Natural killer cell (primary cell): ENCODE data around the gene NAT9. TPM values are rescaled to one million over a fixed set of nuclear protein-coding genes. Genes with fewer than 3 reads are reported as not detected.

Experiments
- ATAC-seq, 3 donors: fragments of 150-1000 bp in 2 of 3; fragments of 200-7000 bp in 1 of 3; cut with Tn5 transposase; 1 replicate in 1 of 3; 2 replicates in 2 of 3; pipeline ENCODE4 v1.10.0; 2021; ENCODE audit warnings: mild to moderate bottlenecking in 2 of 3, moderate library complexity in 2 of 3
- DNase-seq, 2 donors: peaks; one replicate each; pipeline versions ENCODE4 v3.0.0 to v3.0.0-alpha.2; 2013 to 2021; ENCODE audit warnings: mixed read lengths in 1 of 2
- H3K27ac ChIP-seq: one replicate; pipeline ENCODE4 v1.5.1; 2013; ENCODE audit warnings: mild to moderate bottlenecking, low read length
- H3K27me3 ChIP-seq: one replicate; pipeline ENCODE4 v1.6.1; 2013; ENCODE audit warnings: low read length; ENCODE audit not compliant: control insufficient read depth, insufficient read depth
- H3K36me3 ChIP-seq: one replicate; pipeline ENCODE4 v1.6.1; 2013; ENCODE audit warnings: low read length; ENCODE audit not compliant: control insufficient read depth, insufficient read depth
- H3K4me1 ChIP-seq: one replicate; pipeline ENCODE4 v1.6.1; 2013; ENCODE audit warnings: low read length; ENCODE audit not compliant: control insufficient read depth, insufficient read depth
- H3K4me3 ChIP-seq: one replicate; pipeline ENCODE4 v1.5.1; 2013; ENCODE audit warnings: low read length
- H3K9me3 ChIP-seq: one replicate; pipeline ENCODE4 v1.6.1; 2013; ENCODE audit warnings: low read length; ENCODE audit not compliant: control insufficient read depth, insufficient read depth
- H3K27ac Mint-ChIP-seq, 2 donors: one replicate each; pipeline ENCODE4 v1.8.0; 2022; ENCODE audit warnings: mild to moderate bottlenecking in 2 of 2, mixed read lengths in 2 of 2, moderate library complexity in 1 of 2
- H3K27me3 Mint-ChIP-seq, 2 donors: one replicate each; pipeline ENCODE4 v1.8.0; 2022; ENCODE audit warnings: low read depth in 2 of 2, mixed read lengths in 2 of 2
- H3K36me3 Mint-ChIP-seq: one replicate; pipeline ENCODE4 v1.8.0; 2022; ENCODE audit warnings: mixed read lengths
- H3K4me1 Mint-ChIP-seq, 2 donors: one replicate each; pipeline ENCODE4 v1.8.0; 2022; ENCODE audit warnings: mixed read lengths in 2 of 2
- H3K4me3 Mint-ChIP-seq: one replicate; pipeline ENCODE4 v1.8.0; 2022; ENCODE audit warnings: mild to moderate bottlenecking, moderate library complexity, mixed read lengths
- H3K9me3 Mint-ChIP-seq, 2 donors: one replicate each; pipeline ENCODE4 v1.8.0; 2022; ENCODE audit warnings: mixed read lengths in 2 of 2
- WGBS: methylation state at CpG from one replicate; pipeline ENCODE4 v1.1.7; 2013; ENCODE audit warnings: missing lambda C conversion rate; ENCODE audit not compliant: insufficient coverage; 5-methylcytosine and 5-hydroxymethylcytosine counted together
- intact Hi-C: fragments of 100-400 bp; cut with micrococcal nuclease; formaldehyde crosslinking; loops from one replicate; pipeline ENCODE4 v1.14.2; 2022
- total RNA-seq, 4 donors: library from RNA; stranded (reverse); fragments of 120-200 nt in 1 of 4; gene quantifications; one replicate each; pipeline versions ENCODE4 v1.2.3 to v1.2.4, GENCODE V29; 2013 to 2022
- TF ChIP-seq, protein P1 (sequence below): fragments of 200-600 bp; IDR thresholded peaks from one replicate; pipeline ENCODE4 v1.8.0; 2022; ENCODE audit warnings: antibody characterized with exemption

The NAT9 gene
- total RNA-seq, 3 donors from 2014 or later (not counting 1 experiment from before 2014, with no cell fraction given) = 20.0 to 27.2 (median 24.8) TPM

DNA sequence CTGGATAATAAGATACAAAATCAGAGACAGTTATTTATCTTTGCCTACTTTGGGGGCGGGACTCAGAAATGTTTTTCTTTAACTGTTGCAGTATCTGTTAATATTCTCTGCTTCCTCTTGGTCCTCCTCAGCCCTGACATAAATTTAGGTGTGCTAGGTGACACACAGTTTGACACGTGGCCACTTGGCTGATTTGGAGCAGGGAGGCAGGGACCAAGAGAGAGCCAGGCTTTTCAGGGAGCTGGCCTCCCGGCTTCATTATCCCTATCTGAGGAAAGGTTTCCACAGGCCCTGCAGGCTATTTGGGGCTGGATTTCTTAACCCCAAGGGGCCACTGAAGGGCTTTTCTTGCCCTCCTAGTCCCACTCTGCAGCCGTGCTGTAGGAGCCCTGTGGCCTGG, 20.1 kb upstream of the NAT9 start:
- no peak overlapping the region for H3K27ac ChIP-seq
- H3K4me1 ChIP-seq = peaks cover 6% of the 10 kb centered on the region
- Mint-ChIP-seq H3K9me3 (no peaks in the 10 kb centered on the region), H3K27ac (no peak overlapping the region), H3K4me1 (peaks cover 5 to 6% of the 10 kb centered on the region in 2 donors), H3K4me3 (no peak overlapping the region), H3K27me3 (no peaks in the 10 kb centered on the region), H3K36me3 (no peaks in the 10 kb centered on the region)
- no peak overlapping the region for H3K4me3 ChIP-seq
- H3K9me3 ChIP-seq = no peaks in the 10 kb centered on the region
- ATAC-seq = no peak
- TF ChIP-seq, protein P1, sequence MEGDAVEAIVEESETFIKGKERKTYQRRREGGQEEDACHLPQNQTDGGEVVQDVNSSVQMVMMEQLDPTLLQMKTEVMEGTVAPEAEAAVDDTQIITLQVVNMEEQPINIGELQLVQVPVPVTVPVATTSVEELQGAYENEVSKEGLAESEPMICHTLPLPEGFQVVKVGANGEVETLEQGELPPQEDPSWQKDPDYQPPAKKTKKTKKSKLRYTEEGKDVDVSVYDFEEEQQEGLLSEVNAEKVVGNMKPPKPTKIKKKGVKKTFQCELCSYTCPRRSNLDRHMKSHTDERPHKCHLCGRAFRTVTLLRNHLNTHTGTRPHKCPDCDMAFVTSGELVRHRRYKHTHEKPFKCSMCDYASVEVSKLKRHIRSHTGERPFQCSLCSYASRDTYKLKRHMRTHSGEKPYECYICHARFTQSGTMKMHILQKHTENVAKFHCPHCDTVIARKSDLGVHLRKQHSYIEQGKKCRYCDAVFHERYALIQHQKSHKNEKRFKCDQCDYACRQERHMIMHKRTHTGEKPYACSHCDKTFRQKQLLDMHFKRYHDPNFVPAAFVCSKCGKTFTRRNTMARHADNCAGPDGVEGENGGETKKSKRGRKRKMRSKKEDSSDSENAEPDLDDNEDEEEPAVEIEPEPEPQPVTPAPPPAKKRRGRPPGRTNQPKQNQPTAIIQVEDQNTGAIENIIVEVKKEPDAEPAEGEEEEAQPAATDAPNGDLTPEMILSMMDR = no peak
- 97% methylated on average over 4 of the region's 4 CpGs for WGBS
- H3K36me3 ChIP-seq = peaks cover 55% of the 10 kb centered on the region
- DNase-seq = no peak
- H3K27me3 ChIP-seq = no peaks in the 10 kb centered on the region
- intact Hi-C loops = no loop called here

DNA sequence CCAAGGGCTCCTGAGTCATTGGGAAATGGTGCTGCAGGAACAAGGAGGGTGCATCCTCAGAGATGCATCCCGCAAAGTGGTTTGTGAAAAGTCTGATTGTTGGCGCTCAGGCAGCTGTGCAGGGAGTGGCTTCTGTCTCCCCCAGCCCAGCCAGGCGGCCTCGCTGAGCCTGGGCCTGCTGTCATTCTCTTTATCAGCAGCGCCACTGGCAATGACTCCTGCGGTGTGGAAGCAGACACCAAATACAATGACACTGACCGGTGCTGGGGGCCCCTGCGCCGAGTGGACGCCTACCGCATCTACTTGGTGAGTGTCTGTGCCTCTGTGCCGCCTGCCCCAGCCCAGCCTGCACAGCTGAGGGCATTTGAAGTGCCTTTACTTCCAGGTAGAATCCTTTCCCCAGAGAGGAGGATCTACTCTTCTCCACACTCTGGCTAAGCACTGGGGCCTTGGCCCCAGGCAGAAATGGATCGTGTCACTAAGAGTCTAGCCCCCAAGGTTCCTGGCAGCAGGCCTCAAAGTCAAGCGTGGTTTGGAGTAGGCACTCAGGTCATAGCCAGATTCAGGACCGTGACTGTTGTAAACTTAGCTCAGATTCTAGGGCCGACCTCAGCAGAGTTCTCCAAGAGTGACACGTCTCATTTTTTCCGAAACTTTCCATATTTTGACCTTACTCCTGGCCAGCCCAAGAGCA, 19.3 kb upstream of the NAT9 start:
- peaks cover 14% of the 10 kb centered on the region for H3K4me1 ChIP-seq
- Mint-ChIP-seq H3K4me3 (no peak overlapping the region), H3K36me3 (no peaks in the 10 kb centered on the region), H3K9me3 (no peaks in the 10 kb centered on the region), H3K27me3 (no peaks in the 10 kb centered on the region), H3K4me1 (peaks cover 10 to 13% of the 10 kb centered on the region in 2 donors), H3K27ac (no peak overlapping the region)
- ATAC-seq (no peak), DNase-seq (no peak)
- TF ChIP-seq, protein P1 = no peak
- no peak overlapping the region for H3K27ac ChIP-seq
- peaks cover 52% of the 10 kb centered on the region for H3K36me3 ChIP-seq
- H3K4me3 ChIP-seq = no peak overlapping the region
- 93% methylated on average over 18 of the region's 18 CpGs for WGBS
- no peaks in the 10 kb centered on the region for H3K9me3 ChIP-seq
- intact Hi-C loops = no loop called here
- no peaks in the 10 kb centered on the region for H3K27me3 ChIP-seq

DNA sequence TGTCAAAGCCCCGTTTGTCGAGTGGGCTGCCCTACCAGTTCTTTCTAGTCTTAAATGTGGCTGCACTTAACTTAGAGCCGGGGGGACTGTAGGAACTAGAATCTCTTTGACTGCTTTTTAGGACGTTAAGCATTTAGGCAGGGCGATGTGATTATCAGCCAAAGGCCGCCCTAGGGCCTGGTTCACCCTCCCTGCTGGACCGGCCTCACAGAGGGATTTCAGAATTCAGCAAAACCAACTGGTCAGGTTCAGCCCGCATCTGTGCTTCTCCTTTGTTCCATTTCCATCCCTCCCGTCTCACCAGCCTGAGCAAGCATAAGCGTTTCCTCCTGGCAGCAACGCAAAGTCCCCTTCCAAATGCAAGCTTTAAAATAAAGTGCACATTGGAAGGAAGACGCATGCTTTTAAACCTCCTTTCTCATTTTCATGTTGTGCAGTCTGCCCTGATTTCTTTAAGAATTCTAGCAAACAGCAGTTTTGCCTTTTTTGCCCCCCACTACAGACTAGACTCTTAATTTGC, 16.5 kb upstream of the NAT9 start:
- no peak for ATAC-seq
- Histone ChIP-seq H3K27me3 (no peaks in the 10 kb centered on the region), H3K9me3 (no peaks in the 10 kb centered on the region), H3K4me3 (no peak overlapping the region), H3K4me1 (peaks cover 21% of the 10 kb centered on the region), H3K36me3 (peaks cover 48% of the 10 kb centered on the region), H3K27ac (no peak overlapping the region)
- WGBS = 94% methylated on average over 12 of the region's 12 CpGs
- TF ChIP-seq, protein P1 = no peak
- Mint-ChIP-seq H3K36me3 (no peaks in the 10 kb centered on the region), H3K4me1 (peaks cover 12 to 16% of the 10 kb centered on the region in 2 donors), H3K9me3 (no peaks in the 10 kb centered on the region), H3K27ac (no peak overlapping the region), H3K27me3 (no peaks in the 10 kb centered on the region), H3K4me3 (no peak overlapping the region)
- no peak for DNase-seq
- intact Hi-C loops = no loop called here
